ENCODE results near the gene IL20RA.
"Not testable (repeated sequence)": the region's sequence is repeated elsewhere in the genome, so short reads cannot be mapped to it uniquely, and the experiment has no call there.

- not testable (repeated sequence) for TF ChIP-seq CEBPB (IDR thresholded peaks at IDR 0.05; ENCODE audit: low read depth, low read length); JUND (IDR thresholded peaks at IDR 0.05; ENCODE audit: low read length); CTCF (IDR thresholded peaks at IDR 0.05; ENCODE audit: control extremely low read depth in 1 of 3, insufficient read depth in 1 of 3, low read depth in 1 of 3, low read length in 3 of 3); RXRA (IDR thresholded peaks at IDR 0.05; ENCODE audit: insufficient read depth, low read depth, low read length); NANOG (IDR thresholded peaks at IDR 0.05; ENCODE audit: insufficient read depth, low read depth, low read length, poor library complexity, severe bottlenecking); RBBP5 (IDR thresholded peaks at IDR 0.05; ENCODE audit: borderline replicate concordance, low read depth, low read length); GABPA (IDR thresholded peaks at IDR 0.05; ENCODE audit: borderline replicate concordance, insufficient read depth, low read length); TAF1 (IDR thresholded peaks at IDR 0.05; ENCODE audit: low read depth, low read length); SP4 (IDR thresholded peaks at IDR 0.05; ENCODE audit: low read length)
Measured at GRCh38 chr6:137075790-137076189, 31.0 kb upstream of the IL20RA start.
